Smooth muscle cell (in vitro differentiated cells): Measurements from ENCODE around the gene SEMA5B. TPM values are rescaled to one million over a fixed set of nuclear protein-coding genes. Genes with fewer than 3 reads are reported as not detected.

Experiments used
- DNase-seq: peaks from one replicate; lab custom pipeline; 2025; ENCODE audit not compliant: unreplicated experiment; lab: John Stamatoyannopoulos, UW
- H2AFZ ChIP-seq: fragments of 200-600 bp; sonication (generic); 2 replicates; pipeline ENCODE4 v1.6.0; 2016; ENCODE audit warnings: antibody characterized with exemption, low read depth, mild to moderate bottlenecking
- H3F3A ChIP-seq: fragments of 200-600 bp; sonication (generic); 2 replicates; pipeline ENCODE4 v1.6.0; 2017; ENCODE audit warnings: antibody characterized with exemption, low read depth
- H3K27ac ChIP-seq: fragments of 200-600 bp; sonication (generic); 2 replicates; pipeline ENCODE4 v1.5.1; 2016; ENCODE audit warnings: low read depth, mild to moderate bottlenecking
- H3K27me3 ChIP-seq: fragments of 200-600 bp; sonication (generic); 2 replicates; pipeline ENCODE4 v1.6.1; 2016; ENCODE audit warnings: low read depth, mild to moderate bottlenecking
- H3K36me3 ChIP-seq: fragments of 200-600 bp; sonication (generic); 2 replicates; pipeline ENCODE4 v1.5.1; 2016; ENCODE audit warnings: low read depth
- H3K4me1 ChIP-seq: fragments of 200-600 bp; sonication (generic); 2 replicates; pipeline ENCODE4 v1.5.1; 2016; ENCODE audit warnings: low read depth
- H3K4me2 ChIP-seq: fragments of 200-600 bp; sonication (generic); 2 replicates; pipeline ENCODE4 v1.6.0; 2016; ENCODE audit warnings: mild to moderate bottlenecking
- H3K4me3 ChIP-seq: fragments of 200-600 bp; sonication (generic); 2 replicates; pipeline ENCODE4 v1.5.1; 2016; ENCODE audit warnings: mild to moderate bottlenecking
- H3K79me2 ChIP-seq: fragments of 200-600 bp; sonication (generic); 2 replicates; pipeline ENCODE4 v1.6.0; 2016; ENCODE audit warnings: low read depth, mild to moderate bottlenecking
- H3K9ac ChIP-seq: fragments of 200-600 bp; sonication (generic); 2 replicates; pipeline ENCODE4 v1.6.0; 2016; ENCODE audit warnings: low read depth
- H3K9me3 ChIP-seq: fragments of 200-600 bp; sonication (generic); replicated peaks from 2 replicates; pipeline ENCODE4 v1.5.1; 2016; ENCODE audit warnings: low read depth
- H4K20me1 ChIP-seq: fragments of 200-600 bp; sonication (generic); 2 replicates; pipeline ENCODE4 v1.6.0; 2016; ENCODE audit warnings: low read depth
- WGBS: methylation state at CpG from one replicate; pipeline ENCODE4 v1.1.7; 2016; ENCODE audit warnings: low lambda C conversion rate; 5-methylcytosine and 5-hydroxymethylcytosine counted together
- polyA plus RNA-seq: library from polyadenylated mRNA; unstranded; fragments of >200 nt; fragmentation: Nextera tagmentation; extraction: Ambion mirVana; gene quantifications from 2 replicates; pipeline ENCODE4 v1.2.1, GENCODE V29; 2016
- total RNA-seq: library from RNA; depleted of rRNA; stranded (reverse); fragments of >200 nt; gene quantifications from 2 replicates; pipeline ENCODE4 v1.2.3, GENCODE V29; 2014
- TF ChIP-seq, protein P1 (sequence below): fragments of 200-600 bp; sonication (generic); IDR thresholded peaks from 2 replicates; pipeline ENCODE4 v1.5.1; 2017; ENCODE audit warnings: borderline replicate concordance, mild to moderate bottlenecking, antibody characterized with exemption; ENCODE audit not compliant: insufficient read depth, poor library complexity, severe bottlenecking

SEMA5B gene
- total and polyA plus RNA-seq, 2 experiments from 2014 or later, result not detected

DNA sequence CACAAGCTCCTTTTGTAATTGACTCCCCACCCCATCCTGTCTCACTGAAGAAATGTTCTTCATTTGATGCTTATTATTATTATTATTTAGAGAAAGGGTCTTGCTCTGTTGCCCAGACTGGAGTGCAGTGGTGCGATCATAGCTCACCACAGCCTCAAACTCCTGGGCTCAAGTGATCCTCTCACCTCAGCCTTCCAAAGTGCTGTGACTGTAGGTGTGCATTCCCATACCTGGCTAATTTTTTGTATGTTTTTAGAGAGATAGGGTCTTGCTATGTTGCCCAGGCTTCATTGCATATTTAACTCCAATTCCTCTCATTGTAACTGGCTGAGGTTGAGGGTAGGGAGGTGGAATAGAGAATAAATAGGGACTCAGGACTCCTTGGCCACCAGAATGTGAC, 22.3 kb downstream of the SEMA5B start:
- Histone ChIP-seq H4K20me1 (no peaks in the 10 kb centered on the region), H3K27me3 (peaks cover 35% of the 10 kb centered on the region), H3K4me3 (no peak overlapping the region), H3K9ac (no peak overlapping the region), H2AFZ (no peak overlapping the region), H3K79me2 (no peaks in the 10 kb centered on the region), H3K4me1 (peaks cover 18% of the 10 kb centered on the region), H3K9me3 (no peaks in the 10 kb centered on the region), H3K27ac (no peak overlapping the region), H3K36me3 (no peaks in the 10 kb centered on the region), H3F3A (no peaks in the 10 kb centered on the region), H3K4me2 (no peak overlapping the region)
- TF ChIP-seq, protein P1, sequence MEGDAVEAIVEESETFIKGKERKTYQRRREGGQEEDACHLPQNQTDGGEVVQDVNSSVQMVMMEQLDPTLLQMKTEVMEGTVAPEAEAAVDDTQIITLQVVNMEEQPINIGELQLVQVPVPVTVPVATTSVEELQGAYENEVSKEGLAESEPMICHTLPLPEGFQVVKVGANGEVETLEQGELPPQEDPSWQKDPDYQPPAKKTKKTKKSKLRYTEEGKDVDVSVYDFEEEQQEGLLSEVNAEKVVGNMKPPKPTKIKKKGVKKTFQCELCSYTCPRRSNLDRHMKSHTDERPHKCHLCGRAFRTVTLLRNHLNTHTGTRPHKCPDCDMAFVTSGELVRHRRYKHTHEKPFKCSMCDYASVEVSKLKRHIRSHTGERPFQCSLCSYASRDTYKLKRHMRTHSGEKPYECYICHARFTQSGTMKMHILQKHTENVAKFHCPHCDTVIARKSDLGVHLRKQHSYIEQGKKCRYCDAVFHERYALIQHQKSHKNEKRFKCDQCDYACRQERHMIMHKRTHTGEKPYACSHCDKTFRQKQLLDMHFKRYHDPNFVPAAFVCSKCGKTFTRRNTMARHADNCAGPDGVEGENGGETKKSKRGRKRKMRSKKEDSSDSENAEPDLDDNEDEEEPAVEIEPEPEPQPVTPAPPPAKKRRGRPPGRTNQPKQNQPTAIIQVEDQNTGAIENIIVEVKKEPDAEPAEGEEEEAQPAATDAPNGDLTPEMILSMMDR, result no peak
- DNase-seq, result no peak
- WGBS, result 92% methylated on average over 1 of the region's 1 CpG

DNA sequence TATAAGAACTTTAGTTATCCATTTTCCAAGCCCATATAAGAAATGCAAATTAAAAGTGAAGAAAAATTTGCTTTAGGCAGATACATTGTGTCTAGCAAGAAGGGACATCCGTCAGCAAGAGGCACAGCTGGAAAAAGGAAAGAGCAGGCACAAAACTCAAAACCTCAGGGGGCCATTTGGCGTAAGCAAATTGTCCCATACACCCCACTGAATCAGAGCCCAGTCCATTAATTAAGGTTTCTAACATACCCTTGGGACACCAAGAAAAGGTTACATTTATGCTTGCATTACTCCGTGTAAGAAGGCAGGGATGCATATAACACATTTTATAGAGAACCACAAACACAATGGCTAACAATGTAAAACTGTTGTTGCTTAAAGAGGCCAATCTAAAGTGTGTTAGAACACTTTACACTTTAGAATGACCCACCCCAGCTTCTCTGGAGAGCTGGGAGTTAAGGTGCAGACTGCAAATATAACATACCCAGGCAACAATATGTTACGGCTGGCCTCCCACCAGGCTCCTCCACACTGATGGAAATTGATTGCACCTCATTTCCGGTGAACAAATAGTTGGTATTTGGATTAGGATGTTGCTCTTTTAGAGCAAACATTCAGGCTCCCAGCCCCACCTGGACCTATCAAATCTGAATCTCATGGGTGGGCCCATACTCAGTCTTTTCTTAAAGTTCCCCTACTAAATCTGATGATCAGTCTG, 23.2 kb downstream of the SEMA5B start:
- Histone ChIP-seq H2AFZ (no peak overlapping the region), H3K4me3 (no peak overlapping the region), H3K27ac (no peak overlapping the region), H3K9me3 (no peaks in the 10 kb centered on the region), H3K4me2 (no peak overlapping the region), H3K27me3 (peaks cover 35% of the 10 kb centered on the region), H4K20me1 (no peaks in the 10 kb centered on the region), H3K36me3 (no peaks in the 10 kb centered on the region), H3K9ac (no peak overlapping the region), H3K79me2 (no peaks in the 10 kb centered on the region), H3K4me1 (peaks cover 23% of the 10 kb centered on the region), H3F3A (no peaks in the 10 kb centered on the region)
- DNase-seq, result no peak
- TF ChIP-seq, protein P1, result no peak
- 77% methylated on average over 5 of the region's 5 CpGs for WGBS

GRCh38 chr3:123002749-123003497, 24.6 kb downstream of the SEMA5B start:
- no peak overlapping the region for H3K4me3 ChIP-seq
- H4K20me1 ChIP-seq, result no peaks in the 10 kb centered on the region
- H3K4me2 ChIP-seq, result no peak overlapping the region
- no peak overlapping the region for H3K27ac ChIP-seq
- DNase-seq, result no peak
- 88% methylated on average over 7 of the region's 7 CpGs for WGBS
- H3F3A ChIP-seq, result no peaks in the 10 kb centered on the region
- no peaks in the 10 kb centered on the region for H3K9me3 ChIP-seq
- TF ChIP-seq, protein P1, result no peak
- peaks cover 35% of the 10 kb centered on the region for H3K27me3 ChIP-seq
- H3K4me1 ChIP-seq, result peaks cover 24% of the 10 kb centered on the region
- no peaks in the 10 kb centered on the region for H3K79me2 ChIP-seq
- no peak overlapping the region for H2AFZ ChIP-seq
- no peak overlapping the region for H3K9ac ChIP-seq
- H3K36me3 ChIP-seq, result no peaks in the 10 kb centered on the region
